Colon (tissue), 2 donors: ENCODE measurements around the gene STK32C.
"Not testable (repeated sequence)": the region's sequence is repeated elsewhere in the genome, so short reads cannot be mapped to it uniquely, and the experiment has no call there.

ENCODE experiments used
- FAIRE-seq: peaks from 2 replicates; lab custom pipeline; 2012; peaks lifted over from hg19 to GRCh38; lab: Jason Lieb, UNC
- donor health status: control.
- donor health status: control.

STK32C gene

GRCh38 chr10:132281915-132282666, 25.7 kb downstream of the STK32C start:
- FAIRE-seq = no peak

- FAIRE-seq = no peak
Measured at GRCh38 chr10:132280646-132281074, 27.1 kb downstream of the STK32C start.

- FAIRE-seq = no peak
Measured at GRCh38 chr10:132279873-132280645, 27.7 kb downstream of the STK32C start.

GRCh38 chr10:132277311-132277741, 30.4 kb downstream of the STK32C start:
- FAIRE-seq = no peak

- FAIRE-seq = no peak
Measured at GRCh38 chr10:132276706-132277105, 31.0 kb downstream of the STK32C start.

GRCh38 chr10:132276179-132276675, 31.5 kb downstream of the STK32C start:
- no peak for FAIRE-seq

- FAIRE-seq = no peak
Measured at GRCh38 chr10:132275426-132276178, 32.1 kb downstream of the STK32C start.

GRCh38 chr10:132274986-132275385, 32.8 kb downstream of the STK32C start:
- FAIRE-seq = no peak

- no peak for FAIRE-seq
Measured at GRCh38 chr10:132274581-132274980, 33.2 kb downstream of the STK32C start.

GRCh38 chr10:132273966-132274365, 33.8 kb downstream of the STK32C start:
- no peak for FAIRE-seq

GRCh38 chr10:132273304-132273944, 34.3 kb downstream of the STK32C start:
- FAIRE-seq = no peak

GRCh38 chr10:132272231-132272971, 35.3 kb downstream of the STK32C start:
- FAIRE-seq = no peak

GRCh38 chr10:132271458-132272230, 36.1 kb downstream of the STK32C start:
- no peak for FAIRE-seq

GRCh38 chr10:132270721-132271457, 36.9 kb downstream of the STK32C start:
- no peak for FAIRE-seq

- no peak for FAIRE-seq
Measured at GRCh38 chr10:132270256-132270655, 37.5 kb downstream of the STK32C start.

- no peak for FAIRE-seq
Measured at GRCh38 chr10:132269266-132270230, 38.2 kb downstream of the STK32C start.

- FAIRE-seq = not testable (repeated sequence)
Measured at GRCh38 chr10:132267916-132268315, 39.8 kb downstream of the STK32C start.

GRCh38 chr10:132266594-132267161, 41.1 kb downstream of the STK32C start:
- FAIRE-seq = no peak
